Skeletal muscle cell (primary cell): ENCODE results near the gene DHRSX.

ENCODE experiments used
- DNase-seq: peaks from one replicate; pipeline ENCODE4 v3.0.0-alpha.2; 2010; ENCODE audit warnings: low read depth
- H3K4me3 ChIP-seq: 2 replicates; pipeline ENCODE4 v1.5.1; 2011; ENCODE audit warnings: low read depth, mild to moderate bottlenecking, control low read depth, low read length, moderate library complexity

Gene DHRSX

GRCh38 chrX:2342874-2343273, 157.9 kb downstream of the DHRSX start:
- no peak overlapping the region for H3K4me3 ChIP-seq
- no peak for DNase-seq

DNA sequence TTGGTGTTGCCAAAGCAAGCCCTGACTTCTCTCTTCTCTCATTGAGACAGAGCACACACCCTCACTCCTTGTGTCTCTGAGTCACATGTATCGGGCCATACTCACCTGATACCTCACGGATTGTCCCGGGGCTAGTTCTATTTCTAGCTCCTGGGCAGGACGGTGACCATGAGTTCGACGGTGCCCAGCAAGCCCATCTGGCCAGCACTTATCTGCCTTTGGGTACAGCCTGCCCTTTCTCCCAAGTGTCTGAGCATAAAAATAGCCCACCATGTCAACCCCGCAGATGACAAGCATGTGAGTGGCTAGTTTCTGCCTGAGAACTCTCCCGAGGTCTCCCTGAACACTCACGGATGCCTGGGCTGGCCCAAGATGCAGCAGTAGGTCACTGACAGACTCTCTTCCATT, 158.5 kb downstream of the DHRSX start:
- DNase-seq, result no peak
- H3K4me3 ChIP-seq, result no peak overlapping the region

DNA sequence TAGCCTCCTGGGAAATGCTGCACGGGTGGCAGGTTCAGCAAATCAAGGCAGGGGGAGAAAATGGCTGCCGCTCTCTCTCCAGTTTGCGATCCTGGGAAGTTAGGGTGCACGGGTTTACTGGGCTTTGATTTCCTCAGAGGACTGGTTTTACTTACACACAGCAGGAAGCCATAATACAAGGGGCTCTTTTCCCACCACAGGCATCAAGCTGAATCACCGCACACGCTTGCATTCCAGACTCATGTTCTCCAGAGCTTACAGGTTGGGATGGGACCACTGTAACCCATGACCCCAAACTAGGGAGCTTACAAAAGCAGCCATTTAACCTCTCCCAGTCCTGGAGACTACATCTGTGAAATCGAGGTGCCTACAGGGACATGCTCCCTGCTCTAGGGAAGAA, 159.8 kb downstream of the DHRSX start:
- no peak for DNase-seq
- no peak overlapping the region for H3K4me3 ChIP-seq

- H3K4me3 ChIP-seq, result no peak overlapping the region
- DNase-seq, result no peak
Observed at GRCh38 chrX:2336181-2336580, 164.6 kb downstream of the DHRSX start.

- H3K4me3 ChIP-seq, result no peak overlapping the region
- no peak for DNase-seq
Observed at GRCh38 chrX:2334237-2334636, 166.5 kb downstream of the DHRSX start.

DNA sequence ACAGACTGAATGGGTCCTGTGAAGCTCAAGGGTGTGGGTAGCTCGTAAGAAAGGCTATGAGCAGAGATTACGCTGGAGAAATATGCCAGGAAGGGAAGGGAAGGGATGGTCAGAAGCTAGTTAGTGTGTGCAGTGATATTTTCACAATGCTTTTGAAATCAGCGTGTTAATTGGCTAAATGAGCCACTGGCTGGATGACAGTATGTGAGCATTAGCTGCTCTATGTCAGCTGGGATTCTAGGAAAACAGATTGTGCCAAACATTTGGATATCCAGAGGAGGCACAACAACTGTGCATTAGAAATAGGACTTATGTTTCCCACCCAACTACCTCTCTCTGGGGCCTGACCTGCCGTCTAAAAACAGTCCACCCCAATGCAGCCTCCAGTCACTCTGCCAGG, 168.5 kb downstream of the DHRSX start:
- H3K4me3 ChIP-seq, result no peak overlapping the region
- no peak for DNase-seq

DNA sequence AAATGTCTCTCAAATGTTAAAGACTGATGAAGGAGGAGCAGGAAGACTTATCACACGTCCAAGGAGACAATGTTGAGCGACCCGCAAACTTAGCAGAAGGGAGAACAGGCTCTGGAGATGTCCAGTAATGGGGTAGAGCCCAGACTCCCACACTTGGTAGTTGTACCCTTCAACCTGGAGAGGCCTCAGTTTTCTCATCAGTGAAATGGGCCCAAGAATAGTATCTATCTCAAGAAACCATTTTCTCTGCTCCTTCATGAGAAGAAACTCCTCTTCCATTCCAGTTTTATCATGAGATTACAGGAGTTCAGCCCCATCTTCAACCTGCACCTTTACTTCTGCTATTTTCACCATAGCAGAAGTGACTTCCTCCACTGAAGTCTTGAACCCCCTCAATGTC, 169.9 kb downstream of the DHRSX start:
- DNase-seq, result no peak
- no peak overlapping the region for H3K4me3 ChIP-seq

DNA sequence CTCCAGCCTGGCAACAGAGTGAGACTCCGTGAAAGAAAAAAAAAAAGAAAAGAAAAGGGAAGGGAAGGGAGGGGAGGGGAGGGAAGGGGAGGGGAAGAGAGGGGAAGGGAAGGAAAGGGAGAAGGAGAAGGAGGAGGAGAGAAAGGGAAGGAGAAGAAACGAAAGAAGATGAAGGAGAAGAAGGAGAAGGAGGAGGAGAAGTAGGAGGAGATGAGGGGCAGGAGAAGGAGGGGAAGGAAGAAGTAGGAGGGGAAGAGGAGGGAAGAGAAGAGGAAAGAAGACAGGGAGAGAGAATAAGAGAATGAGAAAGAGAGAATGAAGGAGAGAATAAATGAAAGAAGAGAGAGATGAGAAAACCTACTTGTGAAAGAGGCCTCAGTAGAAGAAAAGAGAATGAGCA, 170.3 kb downstream of the DHRSX start:
- DNase-seq, result no peak
- H3K4me3 ChIP-seq, result no peak overlapping the region

DNA sequence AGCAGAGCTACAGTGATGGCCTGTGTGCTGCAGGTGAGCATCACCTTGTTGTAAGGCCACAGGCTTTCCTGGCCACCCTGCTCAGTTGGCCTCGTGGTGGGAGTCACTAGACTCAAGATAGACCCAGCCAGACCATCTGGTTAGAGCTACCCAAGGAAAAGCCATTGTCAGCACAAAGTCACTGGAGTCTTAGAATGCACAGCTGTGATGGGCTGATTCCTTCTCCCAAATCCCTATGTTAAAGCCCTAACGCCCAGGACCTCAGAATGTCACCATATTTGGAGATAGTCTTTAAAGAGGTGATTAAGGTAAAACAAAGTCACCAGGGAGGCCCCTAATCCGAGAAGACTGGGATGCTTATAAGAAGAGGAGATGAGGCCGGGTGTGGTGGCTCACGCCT, 173.4 kb downstream of the DHRSX start:
- DNase-seq, result no peak

GRCh38 chrX:2325076-2325784, 175.5 kb downstream of the DHRSX start:
- DNase-seq, result peak; percentile 42

More for the DNA sequence above, 173.4 kb downstream of the DHRSX start:
- H3K4me3 ChIP-seq, result no peak overlapping the region

GRCh38 chrX:2324151-2324550, 176.6 kb downstream of the DHRSX start:
- no peak for DNase-seq
- H3K4me3 ChIP-seq, result no peak overlapping the region

More at GRCh38 chrX:2325076-2325784, 175.5 kb downstream of the DHRSX start:
- H3K4me3 ChIP-seq, result peak overlapping the region; percentile 33

GRCh38 chrX:2321411-2321810, 179.4 kb downstream of the DHRSX start:
- no peak for DNase-seq
- no peak overlapping the region for H3K4me3 ChIP-seq

DNA sequence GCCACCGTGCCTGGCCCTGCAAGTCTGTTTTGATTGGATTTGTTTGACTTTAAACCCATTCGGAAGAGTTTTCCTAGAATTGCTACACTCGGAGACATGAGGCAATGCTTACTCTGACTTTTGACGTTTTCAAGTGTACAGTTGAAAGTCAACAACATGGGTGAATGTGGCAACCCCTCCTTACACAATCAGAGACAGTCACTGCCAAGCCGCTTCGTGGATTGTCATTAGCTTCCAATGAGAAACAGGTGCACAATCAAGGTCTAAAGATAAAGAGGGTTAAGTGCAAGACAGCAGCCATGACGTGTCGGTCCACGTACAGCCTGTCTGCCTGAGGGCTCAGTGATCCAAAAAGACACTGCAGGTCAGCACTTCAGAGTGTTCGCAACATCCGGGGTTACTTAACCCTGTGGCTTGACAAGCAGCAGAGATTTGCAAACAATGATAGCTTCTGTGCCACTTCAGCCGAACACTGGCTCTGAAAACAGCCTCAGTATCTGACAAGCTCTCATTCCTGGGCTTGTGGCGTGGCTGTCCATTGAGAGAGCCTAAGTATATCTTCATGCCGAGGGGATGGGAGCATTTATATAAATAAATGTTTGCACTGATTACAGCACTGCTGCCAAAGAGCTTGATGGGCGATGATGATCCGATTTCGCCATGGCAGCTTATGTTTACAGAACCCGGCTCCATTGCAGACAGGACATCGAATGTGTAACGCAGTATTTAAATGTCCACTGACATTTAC, 180.0 kb downstream of the DHRSX start:
- DNase-seq, result no peak
- H3K4me3 ChIP-seq, result no peak overlapping the region

DNA sequence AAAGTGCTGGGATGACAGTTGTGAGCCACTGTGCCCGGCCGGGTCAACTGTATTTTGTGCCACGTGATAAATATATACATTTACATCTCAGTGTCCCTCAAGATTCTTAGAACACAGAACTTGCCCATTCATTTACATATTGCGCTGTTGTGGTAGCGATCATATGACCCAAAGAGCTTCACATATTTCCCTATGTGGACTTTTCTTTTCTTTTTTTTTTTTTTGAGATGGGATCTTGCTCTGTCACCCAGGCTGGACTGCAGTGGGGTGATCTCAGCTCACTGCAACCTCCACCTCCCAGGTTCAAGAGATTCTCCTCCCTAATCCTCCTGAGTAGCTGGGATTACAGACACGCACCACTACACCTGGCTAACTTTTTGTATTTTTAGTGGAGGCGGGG, 180.7 kb downstream of the DHRSX start:
- no peak for DNase-seq
- no peak overlapping the region for H3K4me3 ChIP-seq

DNA sequence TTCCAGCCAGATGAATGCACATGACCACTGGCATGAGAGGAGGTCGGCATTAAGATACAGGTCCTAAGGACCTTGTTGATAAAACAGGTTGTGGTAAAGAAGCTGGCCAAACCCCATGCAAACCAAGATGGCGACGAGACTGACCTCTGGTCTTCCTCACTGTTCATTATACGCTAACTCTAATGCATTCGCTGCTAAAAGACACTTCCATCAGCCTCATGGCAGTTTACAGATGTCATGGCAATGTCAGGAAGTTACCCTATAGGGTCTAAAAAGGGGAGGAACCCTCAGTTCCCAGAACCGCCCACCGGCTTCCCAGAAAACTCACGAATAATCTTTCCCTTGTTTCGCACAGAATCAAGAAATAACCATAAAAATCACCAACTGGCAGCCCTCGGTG, 182.4 kb downstream of the DHRSX start:
- no peak overlapping the region for H3K4me3 ChIP-seq
- no peak for DNase-seq

DNA sequence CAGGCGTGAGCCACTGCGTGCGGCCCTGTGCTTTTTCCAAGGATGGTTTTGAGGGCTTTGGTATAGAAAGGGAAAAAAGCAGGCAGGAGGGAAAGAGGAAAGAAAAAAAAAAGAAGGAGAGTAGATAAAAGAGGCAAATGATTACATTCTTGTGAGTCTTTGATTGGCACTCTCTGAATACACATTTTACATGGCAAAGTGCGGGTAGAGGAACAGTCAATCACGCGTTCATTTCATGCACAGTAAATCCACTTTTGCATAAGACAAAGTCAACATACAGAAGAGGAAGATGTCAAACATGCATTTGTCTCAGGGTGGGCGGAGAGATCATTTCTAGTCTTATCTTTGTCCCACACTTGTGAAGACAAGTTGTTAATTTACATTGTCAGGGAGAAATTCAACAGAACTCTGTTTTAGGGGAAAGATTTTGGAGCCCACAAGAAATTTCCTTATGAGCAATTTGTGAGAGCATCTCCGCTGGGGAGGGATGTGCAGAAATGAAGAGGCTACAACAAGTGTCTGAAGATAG, 183.2 kb downstream of the DHRSX start:
- H3K4me3 ChIP-seq, result no peak overlapping the region

GRCh38 chrX:2316534-2316933, 184.2 kb downstream of the DHRSX start:
- no peak overlapping the region for H3K4me3 ChIP-seq
- no peak for DNase-seq

More for the DNA sequence above, 183.2 kb downstream of the DHRSX start:
- no peak for DNase-seq

DNA sequence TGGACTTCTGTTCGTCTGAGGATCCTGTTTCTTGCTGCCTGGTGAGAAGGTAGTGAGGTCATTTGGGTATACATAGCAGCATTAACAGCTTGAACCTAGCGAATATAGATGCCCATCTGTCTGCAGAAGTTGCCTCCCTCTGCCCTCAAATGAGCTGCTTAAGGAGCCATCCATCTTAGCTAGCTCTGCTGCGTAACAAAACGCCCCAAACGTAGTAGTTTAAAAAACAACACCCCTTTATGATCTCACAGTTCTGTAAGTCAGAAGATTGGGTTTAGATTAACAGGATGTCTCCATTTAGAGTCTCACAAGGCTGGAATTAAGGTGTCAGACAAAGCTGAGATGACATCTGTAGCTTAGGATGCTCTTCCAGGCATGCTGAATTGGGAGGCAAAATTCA, 185.3 kb downstream of the DHRSX start:
- DNase-seq, result no peak

GRCh38 chrX:2314831-2315365, 185.9 kb downstream of the DHRSX start:
- no peak for DNase-seq
- no peak overlapping the region for H3K4me3 ChIP-seq

More for the DNA sequence above, 185.3 kb downstream of the DHRSX start:
- no peak overlapping the region for H3K4me3 ChIP-seq

DNA sequence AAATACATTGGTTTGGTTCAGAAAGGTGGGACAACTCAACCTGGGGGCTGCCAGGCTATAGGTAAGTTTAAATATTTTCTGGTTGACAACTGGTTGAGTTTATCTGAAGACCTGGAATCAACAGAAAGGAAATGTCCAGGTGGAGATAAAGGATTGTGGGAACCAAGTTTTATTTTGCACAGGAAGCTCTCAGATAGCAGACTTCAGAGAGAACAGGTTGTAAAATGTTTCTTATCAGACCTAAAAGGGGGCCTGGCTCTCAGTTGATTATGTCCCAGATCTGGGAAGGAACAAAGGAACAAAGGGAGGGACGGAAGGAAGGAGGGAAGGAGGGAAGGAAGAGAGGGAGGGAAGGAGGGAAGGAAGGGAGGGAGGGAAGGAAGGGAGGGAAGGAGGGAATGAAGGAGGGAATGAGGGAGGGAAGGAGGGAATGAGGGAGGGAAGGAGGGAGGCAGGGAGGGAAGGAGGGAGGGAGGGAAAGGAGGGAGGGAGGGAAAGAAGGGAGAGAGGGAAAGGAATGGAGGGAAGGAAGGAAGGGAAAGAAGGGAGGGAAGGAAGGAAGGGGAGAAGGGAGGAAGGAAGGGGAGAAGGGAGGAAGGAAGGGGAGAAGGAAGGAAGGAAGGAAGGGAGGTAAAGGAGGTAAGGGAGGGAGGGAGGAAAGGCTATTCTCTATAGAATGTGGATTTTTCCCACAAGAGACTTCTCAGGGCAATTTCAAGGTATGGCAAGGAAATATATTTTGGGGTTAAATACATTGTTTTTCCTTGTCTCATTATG, 186.7 kb downstream of the DHRSX start:
- H3K4me3 ChIP-seq, result no peak overlapping the region

More for the DNA sequence above, 186.7 kb downstream of the DHRSX start:
- no peak for DNase-seq
